Ectodermal cell (in vitro differentiated cells): Measurements from ENCODE around the gene LOXL3.

Experiments
- H3K27ac ChIP-seq: 2 replicates; pipeline ENCODE4 v1.7.0; 2013; ENCODE audit warnings: mild to moderate bottlenecking, low read depth, low read length; ENCODE audit not compliant: insufficient read depth, poor library complexity, severe bottlenecking
- H3K27me3 ChIP-seq: 2 replicates; pipeline ENCODE4 v1.7.0; 2013; ENCODE audit warnings: mild to moderate bottlenecking, low read length; ENCODE audit not compliant: insufficient read depth, control insufficient read depth, poor library complexity, severe bottlenecking
- H3K36me3 ChIP-seq: one replicate; pipeline ENCODE4 v1.7.0; 2013; ENCODE audit warnings: low read length; ENCODE audit not compliant: control insufficient read depth, insufficient read depth
- H3K4me1 ChIP-seq: one replicate; pipeline ENCODE4 v1.7.0; 2013; ENCODE audit warnings: low read length; ENCODE audit not compliant: control insufficient read depth, insufficient read depth
- H3K4me3 ChIP-seq: 2 replicates; pipeline ENCODE4 v1.7.0; 2013; ENCODE audit warnings: low read depth, low read length, control low read depth; ENCODE audit not compliant: insufficient read depth
- H3K9me3 ChIP-seq: 2 replicates; pipeline ENCODE4 v1.7.0; 2013; ENCODE audit warnings: mild to moderate bottlenecking, low read length, moderate library complexity; ENCODE audit not compliant: control insufficient read depth
- WGBS, 2 experiments: methylation state at CpG; one replicate each; pipeline ENCODE4 v1.1.7; 2013; ENCODE audit warnings: missing lambda C conversion rate in 2 of 2; 5-methylcytosine and 5-hydroxymethylcytosine counted together

Gene LOXL3

DNA sequence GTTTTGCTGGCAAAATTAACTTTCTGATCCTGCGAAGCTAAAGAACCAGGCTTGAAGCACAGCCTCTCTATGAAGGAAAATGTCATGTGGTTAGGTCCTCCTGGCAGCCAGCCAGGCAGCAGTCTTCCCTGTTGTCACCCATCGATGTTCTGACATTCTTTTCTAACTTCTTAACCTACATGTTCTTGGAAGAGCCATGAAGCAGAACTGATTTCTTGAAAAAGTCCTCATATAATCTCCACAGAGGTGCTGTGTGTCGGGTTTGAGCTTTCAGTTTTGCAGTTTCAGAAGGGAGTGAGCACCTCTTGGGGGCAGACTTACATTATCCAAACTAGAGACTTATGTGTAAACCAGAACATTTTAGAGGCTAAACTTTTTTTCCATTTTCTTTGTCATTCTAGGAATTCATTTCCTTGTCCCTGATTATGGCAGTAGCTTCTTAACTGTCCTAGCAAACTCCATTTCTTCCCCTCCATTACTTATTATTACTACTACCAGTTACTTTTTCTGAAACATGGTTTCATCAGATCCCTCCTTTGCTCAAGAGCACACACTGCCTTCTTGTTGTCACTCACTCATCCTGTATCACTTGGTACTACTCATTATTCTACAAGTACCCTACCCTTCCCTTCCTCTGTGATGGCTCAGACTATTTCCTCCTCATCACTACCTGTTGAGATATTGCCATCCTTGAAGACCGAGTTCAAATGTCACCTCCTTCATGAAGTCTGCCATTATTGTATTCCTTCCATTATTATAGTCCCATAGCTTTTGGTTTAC, 31.9 kb upstream of the LOXL3 start:
- Histone ChIP-seq H3K27ac (no peak overlapping the region), H3K36me3 (no peaks in the 10 kb centered on the region), H3K4me1 (no peaks in the 10 kb centered on the region), H3K9me3 (no peaks in the 10 kb centered on the region), H3K4me3 (no peak overlapping the region), H3K27me3 (no peaks in the 10 kb centered on the region)
- WGBS, 2 experiments = 85 to 90% methylated on average over 4 of the region's 4 CpGs

DNA sequence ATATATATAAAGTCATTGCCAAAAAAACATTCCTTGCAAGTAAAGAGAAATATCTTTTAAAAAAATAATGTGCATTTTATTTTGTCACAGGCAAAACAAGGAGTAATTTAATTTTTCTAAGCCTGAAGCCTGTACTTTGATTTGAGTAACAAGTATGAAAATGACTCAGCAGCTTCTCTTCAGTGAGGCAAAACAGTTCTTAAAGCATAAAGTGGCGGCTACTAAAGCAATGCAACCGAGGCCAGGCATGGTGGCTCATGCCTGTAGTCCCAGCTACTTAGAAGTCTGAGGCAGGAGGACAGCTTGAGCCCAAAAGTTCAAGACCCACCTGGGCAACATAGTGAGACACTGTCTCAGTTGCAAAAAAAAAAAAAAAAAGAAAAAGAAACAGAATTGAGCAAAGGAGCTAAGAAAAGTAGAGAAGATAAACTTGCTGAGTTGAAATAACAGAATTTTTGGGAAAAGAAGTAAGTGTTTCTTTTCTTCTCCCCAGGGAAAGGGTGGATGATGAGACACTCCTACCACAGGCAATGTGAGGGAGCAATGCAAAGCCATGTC, 30.4 kb upstream of the LOXL3 start:
- Histone ChIP-seq H3K9me3 (no peaks in the 10 kb centered on the region), H3K27ac (no peak overlapping the region), H3K36me3 (no peaks in the 10 kb centered on the region), H3K4me1 (no peaks in the 10 kb centered on the region), H3K27me3 (no peaks in the 10 kb centered on the region), H3K4me3 (no peak overlapping the region)
- 84 to 86% methylated on average over 2 of the region's 2 CpGs for WGBS, 2 experiments

DNA sequence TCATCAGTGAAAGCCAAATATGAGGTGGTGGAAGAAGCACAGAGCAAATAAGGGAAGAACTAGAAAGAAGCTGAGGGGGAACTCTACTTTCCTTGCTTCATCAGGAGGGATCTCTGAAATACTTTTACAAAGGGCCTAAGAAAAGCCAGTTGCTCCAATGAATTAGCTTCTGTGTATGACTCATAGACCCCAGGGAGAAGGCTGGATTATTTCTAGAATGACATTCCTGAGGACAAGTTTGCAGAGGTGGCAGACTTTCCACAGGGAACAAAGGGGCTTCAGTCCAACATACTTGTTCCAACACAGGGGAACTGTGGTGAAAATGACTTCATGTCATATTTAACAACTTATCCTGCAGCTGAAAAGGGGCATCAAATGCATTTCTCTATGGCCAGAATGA, 29.8 kb upstream of the LOXL3 start:
- Histone ChIP-seq H3K36me3 (no peaks in the 10 kb centered on the region), H3K9me3 (no peaks in the 10 kb centered on the region), H3K4me3 (no peak overlapping the region), H3K4me1 (no peaks in the 10 kb centered on the region), H3K27me3 (no peaks in the 10 kb centered on the region), H3K27ac (no peak overlapping the region)

DNA sequence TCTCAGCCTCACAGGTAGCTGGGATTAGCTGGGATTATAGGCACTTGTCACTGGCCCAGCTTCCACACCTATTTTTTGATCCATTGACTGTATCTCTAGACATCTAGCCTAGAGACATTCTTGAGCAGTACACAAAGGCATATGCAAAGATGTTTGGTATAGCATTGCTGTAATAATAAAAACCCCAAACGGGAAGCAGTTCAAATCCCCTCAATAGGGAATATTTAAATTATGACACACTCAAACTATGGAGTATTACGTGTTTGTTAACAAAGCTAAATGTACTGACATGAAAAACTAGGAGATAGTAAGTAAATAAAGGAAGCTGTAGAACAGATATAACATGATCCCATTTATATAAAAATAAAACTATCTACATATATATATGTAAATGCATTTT, 28.4 kb upstream of the LOXL3 start:
- H3K4me3 ChIP-seq = no peak overlapping the region
- H3K36me3 ChIP-seq = no peaks in the 10 kb centered on the region
- H3K27ac ChIP-seq = no peak overlapping the region
- no peaks in the 10 kb centered on the region for H3K27me3 ChIP-seq
- no peaks in the 10 kb centered on the region for H3K9me3 ChIP-seq
- WGBS, 2 experiments = 100% methylated on average over 1 of the region's 2 CpGs; no CpG with 5 or more reads in 1 of the 2 experiments
- H3K4me1 ChIP-seq = no peaks in the 10 kb centered on the region

DNA sequence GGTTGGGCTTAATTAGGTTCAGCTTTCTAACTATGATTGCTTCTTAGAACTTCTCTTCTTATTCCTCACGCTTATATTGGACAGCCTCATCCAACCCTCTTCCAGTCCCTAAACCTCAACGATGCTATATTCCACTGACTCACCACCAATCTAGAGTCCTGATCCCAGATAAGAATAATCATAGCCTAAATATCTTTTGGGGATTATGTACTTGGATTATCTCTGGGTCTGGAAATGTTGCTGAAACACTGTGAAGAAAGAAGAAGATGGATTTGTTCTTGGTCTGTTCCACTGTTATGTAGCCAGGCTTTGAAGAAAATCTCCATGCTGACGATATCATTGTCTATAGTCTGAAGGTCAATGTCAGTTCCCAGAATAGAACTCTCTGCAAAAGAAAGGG, 27.7 kb upstream of the LOXL3 start:
- Histone ChIP-seq H3K36me3 (no peaks in the 10 kb centered on the region), H3K27ac (no peak overlapping the region), H3K27me3 (no peaks in the 10 kb centered on the region), H3K9me3 (no peaks in the 10 kb centered on the region), H3K4me1 (no peaks in the 10 kb centered on the region), H3K4me3 (no peak overlapping the region)
- 91 to 97% methylated on average over 3 of the region's 3 CpGs for WGBS, 2 experiments

DNA sequence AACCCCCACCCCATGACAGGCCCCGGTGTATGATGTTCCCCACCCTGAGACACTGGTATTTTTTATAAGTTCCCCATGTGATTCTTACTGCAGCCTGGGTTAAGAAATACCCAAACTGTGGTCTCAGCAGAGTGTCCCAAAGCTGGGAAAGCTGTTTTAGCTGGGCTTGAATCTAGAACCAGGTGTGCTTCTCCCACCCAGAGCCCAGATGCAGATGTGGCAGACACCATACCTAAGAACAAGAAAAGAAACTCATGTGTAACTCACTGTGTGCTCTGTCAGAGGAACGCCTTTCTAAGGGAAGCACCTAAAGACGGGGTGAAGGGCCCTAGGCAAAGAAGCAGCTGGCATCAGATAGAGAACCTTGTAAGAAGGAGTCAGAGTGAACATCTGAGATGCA, 24.7 kb upstream of the LOXL3 start:
- H3K4me1 ChIP-seq = no peaks in the 10 kb centered on the region
- H3K4me3 ChIP-seq = no peak overlapping the region
- H3K36me3 ChIP-seq = no peaks in the 10 kb centered on the region
- H3K27me3 ChIP-seq = no peaks in the 10 kb centered on the region
- 93 to 94% methylated on average over 3 of the region's 3 CpGs for WGBS, 2 experiments
- no peak overlapping the region for H3K27ac ChIP-seq
- H3K9me3 ChIP-seq = no peaks in the 10 kb centered on the region

DNA sequence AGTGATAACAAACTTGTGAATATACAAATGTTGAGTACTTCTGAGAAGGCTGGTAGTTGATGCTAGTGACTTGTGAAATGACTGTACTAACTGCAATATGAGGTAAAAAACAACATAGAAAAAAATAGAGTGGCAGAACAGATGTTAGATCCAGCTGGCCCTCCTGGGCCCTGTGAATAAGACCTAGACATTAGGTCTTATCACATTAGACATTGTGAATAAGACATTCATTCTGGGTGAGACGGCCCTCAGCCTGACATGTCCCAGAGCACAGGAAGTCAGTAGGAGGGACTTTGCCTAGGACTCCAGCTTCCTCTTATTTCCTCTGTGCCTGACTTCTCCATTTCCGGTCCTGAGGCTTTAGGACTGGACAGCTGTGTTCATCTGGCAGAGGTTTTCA, 23.7 kb upstream of the LOXL3 start:
- Histone ChIP-seq H3K27ac (no peak overlapping the region), H3K4me3 (no peak overlapping the region), H3K27me3 (no peaks in the 10 kb centered on the region), H3K4me1 (no peaks in the 10 kb centered on the region), H3K9me3 (no peaks in the 10 kb centered on the region), H3K36me3 (no peaks in the 10 kb centered on the region)
- WGBS, 2 experiments = 84 to 92% methylated on average over 2 of the region's 2 CpGs

DNA sequence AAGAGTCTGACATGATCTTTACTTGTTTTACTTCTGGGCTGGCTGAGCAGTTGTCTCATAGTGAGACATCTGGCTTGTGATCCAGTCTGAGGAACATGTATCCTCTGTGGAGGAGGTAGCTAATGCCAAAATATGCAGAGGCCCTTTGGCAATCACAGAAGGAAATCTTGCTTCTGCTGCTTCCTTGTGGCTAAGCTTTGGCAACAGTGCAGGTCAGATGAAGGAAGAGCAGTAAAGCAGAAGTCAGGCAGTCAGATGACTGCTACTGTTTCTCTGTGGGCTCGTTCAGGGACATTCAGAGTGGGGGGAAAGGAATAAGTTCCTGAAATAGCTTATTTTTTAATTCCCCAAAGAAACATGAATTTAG, 23.1 kb upstream of the LOXL3 start:
- 91 to 100% methylated on average over 1 of the region's 1 CpG for whole genome bisulfite sequencing, 2 experiments
- Histone ChIP-seq H3K9me3 (no peaks in the 10 kb centered on the region), H3K36me3 (no peaks in the 10 kb centered on the region), H3K27ac (no peak overlapping the region), H3K4me3 (no peak overlapping the region), H3K4me1 (no peaks in the 10 kb centered on the region), H3K27me3 (no peaks in the 10 kb centered on the region)

DNA sequence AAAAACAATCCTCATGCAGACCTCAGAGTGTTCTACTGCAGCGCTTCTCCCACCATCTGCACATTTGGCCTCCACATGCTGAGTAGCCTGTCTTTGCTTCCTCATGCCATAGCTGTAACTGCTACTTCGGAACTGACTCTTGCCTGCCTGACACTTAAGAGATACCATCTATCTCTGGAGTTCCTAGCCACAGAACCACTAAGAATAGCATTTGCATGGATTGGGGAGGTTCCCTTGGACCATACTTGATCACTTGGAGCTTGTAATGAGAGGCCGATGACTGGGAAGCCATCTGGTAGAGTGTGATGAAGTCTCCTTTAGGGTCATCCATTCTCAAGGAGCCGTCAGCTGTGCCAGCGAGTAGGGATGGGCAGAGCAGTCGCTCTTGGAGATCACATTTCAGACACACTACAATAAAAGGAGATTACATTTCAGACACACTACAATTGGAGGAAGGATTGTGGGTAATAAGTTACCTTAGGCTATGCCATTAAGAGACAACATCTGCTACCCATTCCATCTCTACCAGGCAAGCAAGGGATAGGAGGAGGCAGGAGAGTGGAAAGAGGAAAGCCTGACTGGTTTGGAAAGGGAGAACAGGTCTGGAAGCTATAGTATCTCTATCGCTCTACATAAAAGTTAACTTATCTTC, 22.6 kb upstream of the LOXL3 start:
- no peaks in the 10 kb centered on the region for H3K4me1 ChIP-seq
- no peaks in the 10 kb centered on the region for H3K9me3 ChIP-seq
- no peaks in the 10 kb centered on the region for H3K27me3 ChIP-seq
- H3K4me3 ChIP-seq = no peak overlapping the region
- WGBS, 2 experiments = 92 to 93% methylated on average over 3 to 7 of the region's 7 CpGs
- H3K27ac ChIP-seq = no peak overlapping the region
- H3K36me3 ChIP-seq = no peaks in the 10 kb centered on the region

DNA sequence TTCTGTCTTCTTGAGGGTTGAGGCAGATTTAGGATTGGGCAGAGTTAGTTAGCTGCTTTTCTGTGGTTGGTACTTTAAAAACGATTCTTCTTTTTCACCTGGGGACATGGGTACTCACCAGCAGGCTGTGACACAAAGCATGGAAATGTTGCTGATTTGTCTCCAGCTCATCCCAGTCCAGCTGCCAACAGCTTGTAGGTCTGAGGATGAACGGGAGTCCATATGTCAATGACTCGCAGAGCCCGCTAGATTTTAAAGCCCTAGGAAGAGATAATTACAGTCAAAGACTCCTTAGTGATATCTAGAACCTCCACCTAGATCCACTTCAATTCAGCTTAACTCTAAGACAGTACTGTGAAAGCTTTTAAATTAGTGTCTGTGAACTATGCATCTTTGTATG, 21.6 kb upstream of the LOXL3 start:
- Histone ChIP-seq H3K36me3 (no peaks in the 10 kb centered on the region), H3K4me3 (no peak overlapping the region), H3K9me3 (no peaks in the 10 kb centered on the region), H3K4me1 (no peaks in the 10 kb centered on the region), H3K27me3 (no peaks in the 10 kb centered on the region), H3K27ac (no peak overlapping the region)
- 88 to 89% methylated on average over 4 of the region's 4 CpGs for WGBS, 2 experiments
